ENCODE data around the gene ANKRD36C.
"Not testable (repeated sequence)": the region's sequence is repeated elsewhere in the genome, so short reads cannot be mapped to it uniquely, and the experiment has no call there.

Gene ANKRD36C

GRCh38 chr2:95991351-95992094, at the start of gene ANKRD36C:
ANKRD36C (minus strand) TSS chr2:95991824; CDS start chr2:95991708, 116 bp downstream.
- not testable (repeated sequence) for DNase-seq (ENCODE audit: low read depth in 2 of 2)

- DNase-seq (ENCODE audit: low read depth in 2 of 2), result not testable (repeated sequence)
These were observed 43.9 kb upstream of the ANKRD36C start for GRCh38 chr2:96035554-96035953.

GRCh38 chr2:96034792-96035191, 43.2 kb upstream of the ANKRD36C start, which contains the start of gene GPAT2:
GPAT2 (minus strand) TSS chr2:96034916; CDS start chr2:96032359, 2,557 bp downstream.
- not testable (repeated sequence) for DNase-seq (ENCODE audit: low read depth in 2 of 2)

- not testable (repeated sequence) for DNase-seq (ENCODE audit: low read depth in 2 of 2)
These were observed 42.4 kb upstream of the ANKRD36C start for GRCh38 chr2:96033997-96034396.

GRCh38 chr2:96027725-96028325, 36.2 kb upstream of the ANKRD36C start:
- not testable (repeated sequence) for DNase-seq (ENCODE audit: low read depth in 2 of 2)

GRCh38 chr2:96025755-96026154, 34.1 kb upstream of the ANKRD36C start:
- not testable (repeated sequence) for DNase-seq (ENCODE audit: low read depth in 2 of 2)

- DNase-seq (ENCODE audit: low read depth in 2 of 2), result no peak
These were observed 33.5 kb upstream of the ANKRD36C start for GRCh38 chr2:96025194-96025492.

GRCh38 chr2:96024336-96025193, 32.9 kb upstream of the ANKRD36C start:
- DNase-seq (ENCODE audit: low read depth in 2 of 2), result no peak

GRCh38 chr2:96023701-96024100, 32.1 kb upstream of the ANKRD36C start:
- not testable (repeated sequence) for DNase-seq (ENCODE audit: low read depth in 2 of 2)

- DNase-seq (ENCODE audit: low read depth in 2 of 2), result peak; percentile 30 to 65
These were observed 31.2 kb upstream of the ANKRD36C start for GRCh38 chr2:96022701-96023447.

- DNase-seq (ENCODE audit: low read depth in 2 of 2), result not testable (repeated sequence)
These were observed 30.5 kb upstream of the ANKRD36C start for GRCh38 chr2:96022126-96022525.

GRCh38 chr2:96021142-96021541, 29.5 kb upstream of the ANKRD36C start:
- not testable (repeated sequence) for DNase-seq (ENCODE audit: low read depth in 2 of 2)

- DNase-seq (ENCODE audit: low read depth in 2 of 2), result not testable (repeated sequence)
These were observed 28.4 kb upstream of the ANKRD36C start for GRCh38 chr2:96019909-96020590.

- not testable (repeated sequence) for DNase-seq (ENCODE audit: low read depth in 2 of 2)
These were observed 24.7 kb upstream of the ANKRD36C start for GRCh38 chr2:96016321-96016720.

- not testable (repeated sequence) for DNase-seq (ENCODE audit: low read depth in 2 of 2)
These were observed 21.2 kb upstream of the ANKRD36C start for GRCh38 chr2:96012792-96013264.

GRCh38 chr2:96012086-96012791, 20.6 kb upstream of the ANKRD36C start:
- not testable (repeated sequence) for DNase-seq (ENCODE audit: low read depth in 2 of 2)

GRCh38 chr2:96011129-96011455, 19.5 kb upstream of the ANKRD36C start:
- DNase-seq (ENCODE audit: low read depth in 2 of 2), result not testable (repeated sequence)

- DNase-seq (ENCODE audit: low read depth in 2 of 2), result peak; percentile 89 to 97
These were observed 18.9 kb upstream of the ANKRD36C start for GRCh38 chr2:96010320-96011128.

GRCh38 chr2:96009833-96010232, 18.2 kb upstream of the ANKRD36C start:
- DNase-seq (ENCODE audit: low read depth in 2 of 2), result not testable (repeated sequence)
